Activated T-cell treated with anti-CD3 and anti-CD28 coated beads for 48 hours (primary cell): Measurements from ENCODE around the gene RAB43.

Experiments used
- DNase-seq: peaks from one replicate; pipeline ENCODE4 v3.0.0-alpha.2; 2020; ENCODE audit warnings: low read depth

RAB43 gene

GRCh38 chr3:129038121-129038855 is 83.3 kb downstream of the RAB43 start:
- no peak for DNase-seq
